ENCODE results near the gene MANF.

GRCh38 chr3:51389423-51390183, 4.5 kb downstream of the MANF start:
- TF ChIP-seq POLR2AphosphoS5 (IDR thresholded peaks at IDR 0.05; ENCODE audit: low read depth, low read length) = no peak; the same call in 1 of the 2 replicates
- TF ChIP-seq POLR2A (IDR thresholded peaks at IDR 0.05; ENCODE audit: low read depth, low read length) = peak; percentile 12; the same call in 1 of the 2 replicates

Data from GM12892 (cell line).